ENCODE results near the gene DNAH2.

The DNAH2 gene

GRCh38 chr17:7706631-7707354 lies 10.8 kb upstream of the DNAH2 start:
- Histone ChIP-seq H3K9me3 (ENCODE audit: low read depth, low read length) (no peaks in the 10 kb centered on the region), H3K9ac (ENCODE audit: insufficient read length) (no peak overlapping the region), H3K27ac (no peak overlapping the region), H3K36me3 (ENCODE audit: insufficient read depth, low read length) (no peaks in the 10 kb centered on the region; the same call in 1 of the 2 replicates), H3K4me3 (no peak overlapping the region)
- DNase-seq (ENCODE audit: low read depth, low spot score): no peak
- TF ChIP-seq FOXP2 (optimal IDR thresholded peaks at IDR 0.05; ENCODE audit: control extremely low read depth, extremely low read length, insufficient read depth) (no peak), POLR2AphosphoS5 (IDR thresholded peaks at IDR 0.05; ENCODE audit: borderline replicate concordance, low read depth, low read length) (no peak), EZH2 (IDR thresholded peaks at IDR 0.05) (no peak)

- TF ChIP-seq POLR2AphosphoS5 (IDR thresholded peaks at IDR 0.05; ENCODE audit: borderline replicate concordance, low read depth, low read length): no peak
- no peak for TF ChIP-seq EZH2 (IDR thresholded peaks at IDR 0.05)
- no peak for TF ChIP-seq FOXP2 (optimal IDR thresholded peaks at IDR 0.05; ENCODE audit: control extremely low read depth, extremely low read length, insufficient read depth)
- no peak overlapping the region for H3K9ac ChIP-seq (ENCODE audit: insufficient read length)
- H3K27ac ChIP-seq: no peak overlapping the region
- H3K36me3 ChIP-seq (ENCODE audit: insufficient read depth, low read length): no peaks in the 10 kb centered on the region
- DNase-seq (ENCODE audit: low read depth, low spot score): no peak
- no peak overlapping the region for H3K4me3 ChIP-seq
- H3K9me3 ChIP-seq (ENCODE audit: low read depth, low read length): no peaks in the 10 kb centered on the region
These were observed 10.1 kb upstream of the DNAH2 start for GRCh38 chr17:7707446-7707845.

GRCh38 chr17:7707858-7708750 lies 9.4 kb upstream of the DNAH2 start:
- H3K9me3 ChIP-seq (ENCODE audit: low read depth, low read length): no peaks in the 10 kb centered on the region
- DNase-seq (ENCODE audit: low read depth, low spot score): no peak
- no peaks in the 10 kb centered on the region for H3K36me3 ChIP-seq (ENCODE audit: insufficient read depth, low read length)
- no peak overlapping the region for H3K9ac ChIP-seq (ENCODE audit: insufficient read length)
- TF ChIP-seq EZH2 (IDR thresholded peaks at IDR 0.05) (no peak), POLR2AphosphoS5 (IDR thresholded peaks at IDR 0.05; ENCODE audit: borderline replicate concordance, low read depth, low read length) (no peak), FOXP2 (optimal IDR thresholded peaks at IDR 0.05; ENCODE audit: control extremely low read depth, extremely low read length, insufficient read depth) (no peak)
- H3K27ac ChIP-seq: no peak overlapping the region
- H3K4me3 ChIP-seq: no peak overlapping the region

GRCh38 chr17:7709031-7709430 lies 8.5 kb upstream of the DNAH2 start:
- no peak for TF ChIP-seq EZH2 (IDR thresholded peaks at IDR 0.05)
- TF ChIP-seq POLR2AphosphoS5 (IDR thresholded peaks at IDR 0.05; ENCODE audit: borderline replicate concordance, low read depth, low read length): no peak
- no peak for TF ChIP-seq FOXP2 (optimal IDR thresholded peaks at IDR 0.05; ENCODE audit: control extremely low read depth, extremely low read length, insufficient read depth)
- DNase-seq (ENCODE audit: low read depth, low spot score): no peak
- no peaks in the 10 kb centered on the region for H3K36me3 ChIP-seq (ENCODE audit: insufficient read depth, low read length)
- no peak overlapping the region for H3K4me3 ChIP-seq
- H3K9ac ChIP-seq (ENCODE audit: insufficient read length): no peak overlapping the region
- no peaks in the 10 kb centered on the region for H3K9me3 ChIP-seq (ENCODE audit: low read depth, low read length)
- H3K27ac ChIP-seq: no peak overlapping the region

DNA sequence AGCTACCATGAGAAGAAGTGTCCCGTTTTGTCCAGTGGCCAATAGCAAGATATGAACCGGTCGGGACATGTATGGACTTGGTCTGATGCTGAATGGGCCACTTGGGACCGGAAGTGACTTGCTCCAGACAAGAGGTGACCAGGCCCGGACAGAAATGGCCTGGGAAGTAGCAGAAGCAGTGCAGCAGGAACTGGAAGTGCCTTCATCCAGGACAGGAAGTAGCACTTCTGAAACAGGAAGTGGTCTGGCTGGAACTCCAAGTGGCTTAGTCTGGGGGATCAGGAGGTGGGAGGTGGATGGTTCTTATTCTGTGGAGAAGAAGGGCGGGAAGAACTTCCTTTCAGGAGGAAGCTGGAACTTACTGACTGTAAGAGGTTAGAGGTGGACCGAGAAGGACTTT lies 7.2 kb upstream of the DNAH2 start:
- DNase-seq (ENCODE audit: low read depth, low spot score): no peak
- TF ChIP-seq FOXP2 (optimal IDR thresholded peaks at IDR 0.05; ENCODE audit: control extremely low read depth, extremely low read length, insufficient read depth) (no peak), EZH2 (IDR thresholded peaks at IDR 0.05) (no peak), POLR2AphosphoS5 (IDR thresholded peaks at IDR 0.05; ENCODE audit: borderline replicate concordance, low read depth, low read length) (no peak)
- Histone ChIP-seq H3K27ac (no peak overlapping the region), H3K4me3 (no peak overlapping the region), H3K9me3 (ENCODE audit: low read depth, low read length) (no peaks in the 10 kb centered on the region), H3K36me3 (ENCODE audit: insufficient read depth, low read length) (no peaks in the 10 kb centered on the region), H3K9ac (ENCODE audit: insufficient read length) (no peak overlapping the region)

DNA sequence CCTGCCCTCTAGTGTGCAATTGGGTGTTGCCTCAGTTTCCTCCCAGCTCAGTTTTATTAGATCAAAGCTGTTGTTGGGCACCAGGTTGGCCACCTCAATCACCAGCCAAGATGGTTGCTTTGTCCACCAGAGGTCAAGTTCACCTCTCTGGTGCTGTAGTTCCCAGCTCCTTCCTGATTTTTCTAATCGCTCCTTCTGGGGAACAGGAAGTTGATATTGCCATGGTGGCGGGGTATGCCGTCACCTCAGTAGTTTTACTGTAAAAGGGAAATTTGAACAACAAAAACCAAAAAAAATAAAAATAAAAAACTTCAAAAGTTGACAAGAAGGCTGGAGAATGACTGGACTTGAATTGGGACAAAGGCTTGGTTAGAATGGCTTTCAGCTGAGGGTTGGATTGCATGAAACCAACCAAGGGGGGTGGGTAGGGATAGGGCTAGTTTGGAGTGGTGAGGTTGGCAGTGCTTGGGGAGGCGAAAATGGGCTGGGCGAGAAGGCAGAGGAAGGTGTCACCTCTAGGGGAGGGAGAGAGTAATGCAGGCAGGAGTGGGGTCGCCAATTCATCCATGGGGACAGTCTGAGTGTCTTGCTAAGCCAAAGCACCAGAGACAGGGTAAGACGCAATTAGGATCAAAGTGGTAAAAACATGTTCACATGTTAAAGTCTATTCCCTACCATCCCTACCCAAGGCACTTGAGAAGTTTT lies 6.3 kb upstream of the DNAH2 start:
- TF ChIP-seq POLR2AphosphoS5 (IDR thresholded peaks at IDR 0.05; ENCODE audit: borderline replicate concordance, low read depth, low read length): no peak
- TF ChIP-seq EZH2 (IDR thresholded peaks at IDR 0.05): no peak
- TF ChIP-seq FOXP2 (optimal IDR thresholded peaks at IDR 0.05; ENCODE audit: control extremely low read depth, extremely low read length, insufficient read depth): no peak
- Histone ChIP-seq H3K9ac (ENCODE audit: insufficient read length) (no peak overlapping the region), H3K36me3 (ENCODE audit: insufficient read depth, low read length) (no peaks in the 10 kb centered on the region), H3K27ac (no peak overlapping the region), H3K9me3 (ENCODE audit: low read depth, low read length) (no peaks in the 10 kb centered on the region), H3K4me3 (no peak overlapping the region)
- no peak for DNase-seq (ENCODE audit: low read depth, low spot score)

- TF ChIP-seq EZH2 (IDR thresholded peaks at IDR 0.05) (no peak), POLR2AphosphoS5 (IDR thresholded peaks at IDR 0.05; ENCODE audit: borderline replicate concordance, low read depth, low read length) (no peak), FOXP2 (optimal IDR thresholded peaks at IDR 0.05; ENCODE audit: control extremely low read depth, extremely low read length, insufficient read depth) (no peak)
- Histone ChIP-seq H3K9me3 (ENCODE audit: low read depth, low read length) (no peaks in the 10 kb centered on the region), H3K9ac (ENCODE audit: insufficient read length) (no peak overlapping the region), H3K4me3 (no peak overlapping the region), H3K27ac (no peak overlapping the region), H3K36me3 (ENCODE audit: insufficient read depth, low read length) (no peaks in the 10 kb centered on the region)
- no peak for DNase-seq (ENCODE audit: low read depth, low spot score)
These were observed 5.3 kb upstream of the DNAH2 start for GRCh38 chr17:7712111-7712771.

Data from SK-N-MC (cell line).